Body of pancreas (tissue), 4 donors: Measurements from ENCODE around the gene ADH1B.

Experiments used
- POLR2A ChIP-seq, 3 donors: fragments of 450-650 bp; IDR thresholded peaks; one replicate each; pipeline ENCODE4 v1.6.1; 2016; ENCODE audit warnings: antibody characterized with exemption in 3 of 3, mild to moderate bottlenecking in 2 of 3
- TF ChIP-seq, protein P1 (sequence below), 7 experiments: fragments of 450-650 bp in 4 of 7; fragments of 200-600 bp in 3 of 7; sonication (generic) in 3 of 7; IDR thresholded peaks; one replicate each; pipeline ENCODE4 v1.5.1; 2016 to 2019; ENCODE audit warnings: antibody characterized with exemption in 7 of 7

DNA sequence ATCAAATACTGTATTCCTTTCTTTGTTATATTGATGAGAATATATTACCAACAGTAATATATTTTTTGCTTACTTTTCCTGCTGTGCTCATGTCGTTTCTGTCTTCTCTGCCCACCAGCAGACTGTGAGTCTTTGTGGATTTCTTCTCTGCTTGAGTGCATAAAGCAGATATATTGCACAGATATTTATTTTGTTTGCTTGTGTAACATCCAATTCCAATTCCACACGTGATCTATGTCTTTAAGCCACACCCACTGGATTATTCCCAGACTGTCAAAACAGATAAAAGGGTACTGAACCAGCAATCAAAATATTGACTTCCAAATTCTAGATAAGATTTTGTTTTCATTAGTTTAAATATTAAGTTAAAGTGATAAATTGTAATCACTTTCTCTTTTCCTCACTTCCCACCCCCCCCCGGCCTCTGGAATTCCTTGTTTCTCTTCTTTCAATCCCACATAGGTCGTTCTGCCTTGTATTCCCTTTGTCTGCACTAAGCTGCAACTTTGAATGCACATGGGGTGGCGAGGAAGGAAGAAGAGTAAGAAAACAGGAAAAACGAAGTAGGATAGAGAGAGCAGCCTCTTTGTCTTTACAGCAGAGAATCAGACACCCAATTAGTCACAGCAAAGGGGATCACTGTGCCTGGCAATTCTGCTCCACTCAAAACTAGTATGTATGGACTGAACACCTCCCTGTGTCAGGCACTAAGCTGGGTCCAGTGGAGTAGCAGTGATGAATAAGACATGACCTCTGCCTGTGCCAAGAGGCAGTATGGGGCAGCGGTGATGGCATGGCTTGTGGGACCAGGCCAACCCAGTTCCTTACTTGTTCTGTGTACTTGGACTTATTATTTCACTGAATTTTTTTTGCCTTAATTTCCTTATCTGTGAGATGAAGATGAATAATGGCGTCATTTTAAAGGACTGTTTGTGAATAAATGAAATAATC, at the start of gene ADH1B:
- TF ChIP-seq, protein P1, sequence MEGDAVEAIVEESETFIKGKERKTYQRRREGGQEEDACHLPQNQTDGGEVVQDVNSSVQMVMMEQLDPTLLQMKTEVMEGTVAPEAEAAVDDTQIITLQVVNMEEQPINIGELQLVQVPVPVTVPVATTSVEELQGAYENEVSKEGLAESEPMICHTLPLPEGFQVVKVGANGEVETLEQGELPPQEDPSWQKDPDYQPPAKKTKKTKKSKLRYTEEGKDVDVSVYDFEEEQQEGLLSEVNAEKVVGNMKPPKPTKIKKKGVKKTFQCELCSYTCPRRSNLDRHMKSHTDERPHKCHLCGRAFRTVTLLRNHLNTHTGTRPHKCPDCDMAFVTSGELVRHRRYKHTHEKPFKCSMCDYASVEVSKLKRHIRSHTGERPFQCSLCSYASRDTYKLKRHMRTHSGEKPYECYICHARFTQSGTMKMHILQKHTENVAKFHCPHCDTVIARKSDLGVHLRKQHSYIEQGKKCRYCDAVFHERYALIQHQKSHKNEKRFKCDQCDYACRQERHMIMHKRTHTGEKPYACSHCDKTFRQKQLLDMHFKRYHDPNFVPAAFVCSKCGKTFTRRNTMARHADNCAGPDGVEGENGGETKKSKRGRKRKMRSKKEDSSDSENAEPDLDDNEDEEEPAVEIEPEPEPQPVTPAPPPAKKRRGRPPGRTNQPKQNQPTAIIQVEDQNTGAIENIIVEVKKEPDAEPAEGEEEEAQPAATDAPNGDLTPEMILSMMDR (IDR thresholded peaks at IDR 0.05): no peak
- peak in 1 of 3 donors; percentile 17 for TF ChIP-seq POLR2A (IDR thresholded peaks at IDR 0.05)
